Skeletal muscle satellite cell (primary cell): ENCODE measurements around the gene EFEMP2.

Experiments used
- H3K27me3 ChIP-seq: 2 replicates; pipeline ENCODE4 v1.7.0; 2013; ENCODE audit warnings: low read length; ENCODE audit not compliant: control insufficient read depth, insufficient read depth
- H3K36me3 ChIP-seq: 2 replicates; pipeline ENCODE4 v1.7.0; 2013; ENCODE audit warnings: mild to moderate bottlenecking, control low read depth, low read length; ENCODE audit not compliant: insufficient read depth
- H3K4me1 ChIP-seq: 2 replicates; pipeline ENCODE4 v1.7.0; 2013; ENCODE audit warnings: low read length; ENCODE audit not compliant: control insufficient read depth, insufficient read depth
- H3K4me2 ChIP-seq: 2 replicates; pipeline ENCODE4 v1.7.0; 2013; ENCODE audit warnings: mild to moderate bottlenecking, low read length
- H3K4me3 ChIP-seq: 2 replicates; pipeline ENCODE4 v1.7.0; 2013; ENCODE audit warnings: low read length
- H3K9ac ChIP-seq: 2 replicates; pipeline ENCODE4 v1.7.0; 2013; ENCODE audit warnings: mild to moderate bottlenecking, low read depth, low read length, moderate library complexity
- H3K9me3 ChIP-seq: replicated peaks from 2 replicates; pipeline ENCODE4 v1.7.0; 2013; ENCODE audit warnings: mild to moderate bottlenecking, control low read depth, low read length

The EFEMP2 gene

GRCh38 chr11:65915821-65916251 is 43.2 kb upstream of the EFEMP2 start:
- peak overlapping the region; percentile 98 for H3K9ac ChIP-seq
- peak overlapping the region; percentile 95 for H3K4me2 ChIP-seq
- no peaks in the 10 kb centered on the region for H3K9me3 ChIP-seq
- peaks cover 24% of the 10 kb centered on the region for H3K36me3 ChIP-seq
- H3K4me3 ChIP-seq: peak overlapping the region; percentile 87
- no peaks in the 10 kb centered on the region for H3K27me3 ChIP-seq
- peaks cover 79% of the 10 kb centered on the region for H3K4me1 ChIP-seq

- Histone ChIP-seq H3K4me3 (peak overlapping the region; percentile 42), H3K4me2 (peak overlapping the region; percentile 74), H3K9me3 (no peaks in the 10 kb centered on the region), H3K4me1 (peaks cover 79% of the 10 kb centered on the region), H3K36me3 (peaks cover 18% of the 10 kb centered on the region), H3K9ac (peak overlapping the region; percentile 79), H3K27me3 (no peaks in the 10 kb centered on the region)
These were observed 42.7 kb upstream of the EFEMP2 start for GRCh38 chr11:65915101-65915820.

- H3K4me2 ChIP-seq: peak overlapping the region; percentile 19
- peaks cover 78% of the 10 kb centered on the region for H3K4me1 ChIP-seq
- H3K36me3 ChIP-seq: peaks cover 12% of the 10 kb centered on the region
- no peaks in the 10 kb centered on the region for H3K9me3 ChIP-seq
- H3K27me3 ChIP-seq: no peaks in the 10 kb centered on the region
- peak overlapping the region; percentile 76 for H3K9ac ChIP-seq
- H3K4me3 ChIP-seq: no peak overlapping the region
These were observed 40.2 kb upstream of the EFEMP2 start for GRCh38 chr11:65912845-65913244.

GRCh38 chr11:65911682-65912568 is 39.3 kb upstream of the EFEMP2 start:
- Histone ChIP-seq H3K4me3 (peak overlapping the region; percentile 32), H3K4me1 (peaks cover 72% of the 10 kb centered on the region), H3K36me3 (peaks cover 3% of the 10 kb centered on the region), H3K9ac (peak overlapping the region; percentile 76), H3K4me2 (peak overlapping the region; percentile 57), H3K27me3 (no peaks in the 10 kb centered on the region), H3K9me3 (no peaks in the 10 kb centered on the region)

- Histone ChIP-seq H3K27me3 (no peaks in the 10 kb centered on the region), H3K4me3 (no peak overlapping the region), H3K9me3 (no peaks in the 10 kb centered on the region), H3K4me2 (no peak overlapping the region), H3K9ac (no peak overlapping the region), H3K4me1 (peaks cover 53% of the 10 kb centered on the region), H3K36me3 (no peaks in the 10 kb centered on the region)
These were observed 35.3 kb upstream of the EFEMP2 start for GRCh38 chr11:65907878-65908277.

- Histone ChIP-seq H3K36me3 (no peaks in the 10 kb centered on the region), H3K27me3 (no peaks in the 10 kb centered on the region), H3K4me3 (no peak overlapping the region), H3K4me1 (peaks cover 53% of the 10 kb centered on the region), H3K9me3 (no peaks in the 10 kb centered on the region), H3K4me2 (no peak overlapping the region), H3K9ac (no peak overlapping the region)
These were observed 34.0 kb upstream of the EFEMP2 start for GRCh38 chr11:65906602-65907001.

- no peaks in the 10 kb centered on the region for H3K27me3 ChIP-seq
- H3K4me1 ChIP-seq: peaks cover 48% of the 10 kb centered on the region
- peak overlapping the region; percentile 50 for H3K4me3 ChIP-seq
- H3K9me3 ChIP-seq: no peaks in the 10 kb centered on the region
- peaks cover 10% of the 10 kb centered on the region for H3K36me3 ChIP-seq
- H3K4me2 ChIP-seq: peak overlapping the region; percentile 77
- H3K9ac ChIP-seq: peak overlapping the region; percentile 65
These were observed 31.1 kb upstream of the EFEMP2 start for GRCh38 chr11:65903715-65904114.

GRCh38 chr11:65903068-65903481 is 30.5 kb upstream of the EFEMP2 start:
- H3K4me3 ChIP-seq: peak overlapping the region; percentile 53
- no peaks in the 10 kb centered on the region for H3K27me3 ChIP-seq
- H3K4me2 ChIP-seq: peak overlapping the region; percentile 77
- H3K36me3 ChIP-seq: peaks cover 16% of the 10 kb centered on the region
- H3K4me1 ChIP-seq: peaks cover 48% of the 10 kb centered on the region
- peak overlapping the region; percentile 75 for H3K9ac ChIP-seq
- H3K9me3 ChIP-seq: no peaks in the 10 kb centered on the region

- Histone ChIP-seq H3K4me3 (peak overlapping the region; percentile 86), H3K9ac (peak overlapping the region; percentile 96)
These were observed 28.2 kb upstream of the EFEMP2 start for GRCh38 chr11:65900899-65901180.

GRCh38 chr11:65900125-65900898 is 27.7 kb upstream of the EFEMP2 start, which contains the start of gene FOSL1:
Gene FOSL1 (minus strand): TSS chr11:65900388. CDS start chr11:65900339, 49 bp downstream.
- peaks cover 39% of the 10 kb centered on the region for H3K36me3 ChIP-seq
- H3K27me3 ChIP-seq: no peaks in the 10 kb centered on the region
- peak within 1 kb of the TSS; percentile 96 for H3K9ac ChIP-seq
- H3K9me3 ChIP-seq: no peaks in the 10 kb centered on the region
- H3K4me3 ChIP-seq: peak within 1 kb of the TSS; percentile 86
- peaks cover 60% of the 10 kb centered on the region for H3K4me1 ChIP-seq
- H3K4me2 ChIP-seq: peak within 1 kb of the TSS; percentile 82

More at GRCh38 chr11:65900899-65901180, 28.2 kb upstream of the EFEMP2 start:
- Histone ChIP-seq H3K9me3 (no peaks in the 10 kb centered on the region), H3K36me3 (peaks cover 34% of the 10 kb centered on the region), H3K27me3 (no peaks in the 10 kb centered on the region), H3K4me1 (peaks cover 55% of the 10 kb centered on the region), H3K4me2 (peak overlapping the region; percentile 69)
